Activated T-helper 9 cell treated with anti-CD3 and anti-CD28 coated beads, Interleukin-2, amount 50 U/mL, for 16 hours (primary cell): ENCODE results near the gene GPR65.

Experiments
- DNase-seq: peaks from one replicate; pipeline ENCODE4 v3.0.0-alpha.2; 2020; ENCODE audit warnings: low read depth

The GPR65 gene

GRCh38 chr14:88040146-88040545 lies 35.2 kb downstream of the GPR65 start:
- no peak for DNase-seq

GRCh38 chr14:88043529-88044443 lies 38.9 kb downstream of the GPR65 start:
- DNase-seq: no peak

- no peak for DNase-seq
Observed at GRCh38 chr14:88044444-88044758, 39.5 kb downstream of the GPR65 start.

GRCh38 chr14:88044776-88045446 lies 40.0 kb downstream of the GPR65 start:
- DNase-seq: no peak

GRCh38 chr14:88045705-88046104 lies 40.8 kb downstream of the GPR65 start:
- no peak for DNase-seq

- DNase-seq: no peak
Observed at GRCh38 chr14:88048351-88048750, 43.4 kb downstream of the GPR65 start.

- DNase-seq: no peak
Observed at GRCh38 chr14:88049266-88049665, 44.3 kb downstream of the GPR65 start.

GRCh38 chr14:88049936-88050335 lies 45.0 kb downstream of the GPR65 start:
- no peak for DNase-seq

- DNase-seq: no peak
Observed at GRCh38 chr14:88060576-88060975, 55.6 kb downstream of the GPR65 start.

GRCh38 chr14:88063811-88064210 lies 58.9 kb downstream of the GPR65 start:
- no peak for DNase-seq
